IPS-NIHi11 (cell line): ENCODE data around the gene SSBP3.
"Not testable (repeated sequence)": the region's sequence is repeated elsewhere in the genome, so short reads cannot be mapped to it uniquely, and the experiment has no call there.

Source experiments
- DNase-seq: peaks from one replicate; pipeline ENCODE4 v3.0.0; 2012; ENCODE audit warnings: mixed read lengths, low spot score

SSBP3 gene

GRCh38 chr1:54348700-54349021 lies 57.5 kb downstream of the SSBP3 start:
- DNase-seq, result no peak

DNA sequence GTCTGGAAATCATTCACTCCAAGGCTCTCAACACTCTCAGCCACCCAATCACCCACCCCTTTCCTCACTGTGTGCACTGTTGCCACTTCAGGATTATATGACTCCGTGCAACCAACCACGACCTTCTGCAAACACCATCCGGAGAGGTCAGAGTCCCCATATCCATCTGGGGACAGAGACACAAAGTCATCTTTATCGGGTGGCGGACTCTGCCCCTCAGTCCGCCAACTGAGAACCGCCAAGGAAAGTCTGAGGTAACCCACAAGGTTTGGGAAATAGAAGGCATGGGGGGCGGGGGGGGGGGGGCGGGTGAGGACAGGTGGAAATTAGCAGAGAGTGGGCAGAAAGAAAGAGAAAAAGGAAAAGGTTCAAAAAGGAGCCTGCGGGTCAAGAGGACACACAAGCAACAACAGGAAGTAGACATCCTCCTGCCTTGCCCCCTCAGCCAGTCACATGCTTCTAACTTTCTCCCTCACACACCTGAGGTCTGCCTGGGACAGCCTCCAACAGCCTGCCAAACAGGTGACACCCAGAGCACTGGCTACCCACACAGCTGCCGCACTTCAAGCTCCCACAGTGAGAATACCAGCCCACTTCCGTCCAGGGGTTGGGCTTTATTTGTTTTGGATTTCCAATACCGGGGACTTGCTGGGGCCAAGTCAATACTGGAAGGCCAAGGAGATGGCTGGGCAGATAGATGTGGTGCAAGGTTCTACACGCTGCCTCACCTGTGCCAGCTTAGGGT lies 58.1 kb downstream of the SSBP3 start:
- no peak for DNase-seq

DNA sequence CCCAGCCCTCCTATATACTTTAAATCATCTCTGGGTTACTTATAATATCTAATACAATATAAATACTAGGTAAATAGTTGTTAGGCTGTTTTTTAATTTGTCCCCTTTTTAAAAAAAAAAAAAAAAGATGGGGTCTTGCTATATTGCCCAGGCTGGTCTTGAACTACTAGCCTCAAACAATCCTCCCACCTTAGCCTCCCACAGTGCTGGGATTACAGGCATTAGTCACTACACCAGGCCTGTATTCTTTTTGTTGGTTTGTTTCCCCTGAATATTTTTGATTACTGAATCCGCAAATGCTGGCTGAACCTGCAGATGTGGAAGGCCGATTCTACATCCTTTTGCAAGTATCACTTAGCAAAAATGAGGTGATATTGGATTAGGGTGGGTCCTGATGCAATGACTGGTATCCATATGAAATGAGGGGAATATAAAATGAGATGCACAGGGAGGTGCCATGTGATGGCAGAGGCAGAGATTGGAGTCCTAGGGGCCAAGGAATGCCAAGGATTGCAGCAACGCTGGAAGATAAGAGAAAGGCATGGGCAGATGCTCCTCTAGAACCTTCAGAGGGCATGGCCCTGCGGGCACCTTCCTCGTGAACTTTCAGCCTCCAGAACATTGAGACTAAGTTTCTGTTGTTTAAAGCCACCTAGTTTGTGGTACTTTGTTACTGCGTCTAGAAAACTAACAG lies 58.8 kb downstream of the SSBP3 start:
- no peak for DNase-seq

GRCh38 chr1:54345548-54345947 lies 60.6 kb downstream of the SSBP3 start:
- DNase-seq, result not testable (repeated sequence)

GRCh38 chr1:54345116-54345515 lies 61.1 kb downstream of the SSBP3 start:
- DNase-seq, result no peak

DNA sequence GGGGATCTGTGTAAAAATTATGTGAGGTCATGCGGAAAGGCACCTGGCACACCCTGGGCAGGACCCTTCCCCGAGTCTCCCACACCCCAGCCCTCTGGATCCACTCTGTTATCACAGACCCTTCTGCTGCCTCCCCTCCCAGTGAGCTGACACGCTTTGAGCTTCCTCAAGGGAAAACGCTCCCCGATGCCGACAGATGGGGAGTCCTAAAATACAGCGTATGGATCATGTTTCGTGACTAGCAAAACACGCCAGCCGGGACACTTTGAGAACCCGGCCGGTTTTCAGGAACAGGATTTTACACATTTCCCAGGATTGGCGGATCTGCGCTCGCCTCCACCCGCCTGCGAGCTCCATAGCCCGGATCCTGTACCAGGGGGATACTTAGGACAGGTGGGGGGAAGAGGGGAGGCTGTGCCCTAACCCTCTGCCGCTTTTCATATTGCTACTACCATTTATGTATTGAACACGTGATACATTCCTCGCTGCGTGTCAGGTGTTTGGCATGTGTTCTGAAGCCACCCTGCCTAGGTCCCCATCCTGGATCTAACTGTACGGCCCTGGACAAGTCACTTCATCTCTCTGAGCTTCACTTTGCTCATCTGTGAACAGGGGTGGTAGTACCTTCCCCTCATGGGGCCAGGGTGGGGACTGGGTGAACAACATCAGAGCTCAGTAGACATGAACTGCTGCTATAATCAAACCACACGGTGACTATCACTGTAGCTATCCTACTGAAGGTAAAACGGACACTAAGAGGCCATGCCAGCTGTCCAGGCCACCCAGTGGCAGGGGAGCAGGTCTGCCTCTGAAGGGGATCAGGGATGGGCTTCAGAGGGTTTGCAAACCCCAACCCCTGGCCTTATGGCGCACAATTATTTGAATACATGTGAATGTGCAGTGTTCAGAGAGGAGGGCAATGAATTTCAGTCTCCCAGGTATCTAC lies 63.2 kb downstream of the SSBP3 start:
- DNase-seq, result no peak

- peak; percentile 39 for DNase-seq
Measured at GRCh38 chr1:54342288-54342687, 63.9 kb downstream of the SSBP3 start.

GRCh38 chr1:54341763-54342162 lies 64.4 kb downstream of the SSBP3 start:
- DNase-seq, result no peak

- no peak for DNase-seq
Measured at GRCh38 chr1:54340878-54341277, 65.3 kb downstream of the SSBP3 start.

GRCh38 chr1:54340434-54340833 lies 65.8 kb downstream of the SSBP3 start:
- DNase-seq, result no peak

DNA sequence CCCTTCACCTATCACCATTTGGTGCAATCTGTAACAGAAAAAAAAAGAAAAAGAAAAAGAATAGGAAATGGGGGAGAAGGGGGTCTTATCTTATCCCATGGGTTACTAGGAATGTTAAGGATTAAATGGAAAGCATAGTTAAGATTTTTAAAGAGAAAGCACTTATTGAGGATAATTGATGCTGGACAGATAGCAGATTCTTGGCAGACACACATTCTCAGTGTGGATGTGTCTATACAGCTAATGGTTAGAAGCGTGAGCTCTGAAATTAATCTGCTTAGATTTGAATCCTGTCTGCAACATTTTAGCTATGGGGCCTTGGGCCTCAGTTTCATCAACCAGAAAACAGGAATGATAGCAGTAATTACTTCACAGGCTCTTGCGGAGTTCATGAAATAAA lies 67.1 kb downstream of the SSBP3 start:
- no peak for DNase-seq

GRCh38 chr1:54338464-54338863 lies 67.7 kb downstream of the SSBP3 start:
- DNase-seq, result no peak

GRCh38 chr1:54337928-54338327 lies 68.3 kb downstream of the SSBP3 start:
- no peak for DNase-seq

GRCh38 chr1:54337034-54337433 lies 69.2 kb downstream of the SSBP3 start:
- no peak for DNase-seq

- no peak for DNase-seq
Measured at GRCh38 chr1:54336116-54336515, 70.1 kb downstream of the SSBP3 start.

GRCh38 chr1:54335755-54336108 lies 70.5 kb downstream of the SSBP3 start:
- DNase-seq, result no peak

DNA sequence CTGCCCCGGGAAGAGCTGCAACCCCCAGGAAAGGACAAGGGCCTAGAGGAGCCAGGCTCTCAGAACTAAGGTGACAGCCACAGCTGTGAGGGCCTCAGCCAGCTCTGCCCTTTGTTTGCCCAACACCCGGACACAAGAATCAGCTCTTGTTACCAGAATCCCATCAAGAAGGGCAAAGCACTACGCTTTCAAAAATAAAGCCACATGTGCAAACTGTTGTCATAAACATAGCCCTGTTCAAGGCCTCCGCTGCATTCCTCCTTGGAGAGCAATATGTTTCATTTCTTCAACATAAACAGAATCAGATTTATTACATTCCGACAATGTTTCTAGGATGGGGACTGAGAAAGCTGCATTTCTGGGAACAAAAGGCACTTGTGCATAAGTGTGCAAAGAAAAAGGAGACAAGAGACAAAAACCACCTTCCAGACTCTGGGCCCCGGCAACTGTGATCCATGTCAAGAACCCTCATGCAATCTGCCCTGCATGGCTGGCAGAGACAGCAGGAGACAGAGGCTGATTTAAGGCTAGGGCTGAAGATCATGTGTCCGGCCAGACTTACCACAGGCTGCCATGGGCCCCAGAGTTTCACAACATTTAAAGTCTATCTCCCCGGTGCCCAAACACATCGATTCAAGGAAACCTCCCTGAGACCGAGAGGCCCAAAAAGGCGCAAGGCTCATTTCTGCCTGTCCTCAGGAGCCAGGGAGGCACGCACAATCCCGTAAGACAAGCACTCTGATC lies 71.0 kb downstream of the SSBP3 start:
- DNase-seq, result no peak

DNA sequence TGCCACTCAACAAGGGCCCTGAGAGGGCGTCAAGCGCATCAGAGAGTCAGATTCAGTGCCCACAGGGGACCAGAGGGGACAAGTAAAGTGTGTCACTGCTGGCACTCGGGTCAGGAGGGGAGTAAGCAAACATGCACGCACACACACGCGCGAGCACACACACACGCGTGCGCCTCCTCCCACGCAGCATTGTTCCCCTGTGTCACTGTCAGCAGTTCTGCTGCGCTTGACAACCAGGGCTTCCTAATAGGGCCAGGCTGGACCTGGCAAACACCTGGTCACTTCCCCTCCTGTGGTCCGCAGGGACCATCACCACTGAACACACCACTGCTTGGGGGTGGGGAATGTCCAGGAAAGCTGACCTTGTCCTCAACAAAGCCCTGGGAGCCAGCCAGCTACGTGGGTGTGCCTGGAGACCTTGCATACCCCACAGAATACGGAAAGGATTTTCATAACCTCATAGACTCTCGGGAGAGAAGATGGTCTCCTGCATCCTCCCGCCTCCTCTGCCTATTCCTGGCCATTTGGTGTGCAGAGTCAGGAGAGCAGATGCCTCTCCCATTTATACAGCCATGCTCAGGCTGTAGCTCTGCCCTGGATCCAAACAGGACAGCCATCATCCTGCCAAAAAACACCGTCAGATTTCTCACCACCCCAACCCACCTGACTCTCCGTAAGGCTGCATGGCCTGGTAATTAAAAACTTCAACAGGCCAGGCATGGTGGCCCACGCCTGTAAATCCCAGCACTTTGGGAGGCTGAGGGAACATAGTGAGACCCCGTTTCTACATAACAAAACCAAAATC lies 73.2 kb downstream of the SSBP3 start:
- DNase-seq, result no peak

GRCh38 chr1:54331843-54332463 lies 74.2 kb downstream of the SSBP3 start:
- no peak for DNase-seq

DNA sequence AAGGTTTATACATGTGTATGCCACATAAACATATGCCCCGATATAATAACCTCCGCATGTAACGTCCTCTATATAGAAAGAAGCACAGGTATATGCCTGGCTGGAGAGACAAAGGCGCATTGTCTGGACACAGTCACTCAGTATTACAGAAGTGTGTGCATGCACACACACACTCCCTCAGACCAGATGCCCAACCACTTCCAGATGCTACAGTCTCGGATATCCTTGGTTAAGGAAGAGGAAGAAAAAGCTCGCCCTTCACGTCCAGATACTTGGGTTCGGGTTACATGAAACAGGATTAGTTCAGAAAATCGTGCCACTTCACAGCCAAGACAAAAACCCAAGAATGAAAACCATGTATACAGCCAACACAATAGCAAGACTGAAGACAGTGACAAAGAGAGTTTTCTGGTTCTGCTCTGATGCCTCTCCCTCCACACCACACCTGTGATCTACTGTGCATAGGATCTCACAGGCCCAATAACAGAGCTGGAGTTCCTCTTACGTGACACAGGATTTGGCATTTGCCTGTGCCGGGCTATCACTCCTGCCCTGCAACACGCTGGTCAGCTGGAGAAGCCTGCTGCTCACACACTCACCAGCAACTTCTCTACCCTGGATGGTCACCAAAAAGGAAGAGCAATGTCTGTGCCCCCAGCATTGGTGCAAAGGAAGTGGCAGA lies 75.0 kb downstream of the SSBP3 start:
- no peak for DNase-seq
